ENCODE measurements around the gene GPR132. TPM values are rescaled to one million over a fixed set of nuclear protein-coding genes. Genes with fewer than 3 reads are reported as not detected.

GPR132 gene
- total RNA-seq, 2 donors from 2014 or later = 1.0 TPM

- no peak overlapping the region for H3K9ac ChIP-seq (ENCODE audit: low read depth in 2 of 2, low read length in 2 of 2)
- H3K27ac ChIP-seq = no peak overlapping the region
- no peak for DNase-seq
- intact Hi-C loops (cut with DNase I) = loop anchor here (10.0 kb wide), 1 partner anchor 186 kb away; no protein-coding TSS in a partner anchor
- H3K4me1 ChIP-seq = peaks cover 5% of the 10 kb centered on the region
- H3K27me3 ChIP-seq = peaks cover 3% of the 10 kb centered on the region
- TF ChIP-seq, protein P1, sequence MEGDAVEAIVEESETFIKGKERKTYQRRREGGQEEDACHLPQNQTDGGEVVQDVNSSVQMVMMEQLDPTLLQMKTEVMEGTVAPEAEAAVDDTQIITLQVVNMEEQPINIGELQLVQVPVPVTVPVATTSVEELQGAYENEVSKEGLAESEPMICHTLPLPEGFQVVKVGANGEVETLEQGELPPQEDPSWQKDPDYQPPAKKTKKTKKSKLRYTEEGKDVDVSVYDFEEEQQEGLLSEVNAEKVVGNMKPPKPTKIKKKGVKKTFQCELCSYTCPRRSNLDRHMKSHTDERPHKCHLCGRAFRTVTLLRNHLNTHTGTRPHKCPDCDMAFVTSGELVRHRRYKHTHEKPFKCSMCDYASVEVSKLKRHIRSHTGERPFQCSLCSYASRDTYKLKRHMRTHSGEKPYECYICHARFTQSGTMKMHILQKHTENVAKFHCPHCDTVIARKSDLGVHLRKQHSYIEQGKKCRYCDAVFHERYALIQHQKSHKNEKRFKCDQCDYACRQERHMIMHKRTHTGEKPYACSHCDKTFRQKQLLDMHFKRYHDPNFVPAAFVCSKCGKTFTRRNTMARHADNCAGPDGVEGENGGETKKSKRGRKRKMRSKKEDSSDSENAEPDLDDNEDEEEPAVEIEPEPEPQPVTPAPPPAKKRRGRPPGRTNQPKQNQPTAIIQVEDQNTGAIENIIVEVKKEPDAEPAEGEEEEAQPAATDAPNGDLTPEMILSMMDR (IDR thresholded peaks at IDR 0.05) = no peak
- no peak overlapping the region for H3K4me3 ChIP-seq
- H3K36me3 ChIP-seq = no peaks in the 10 kb centered on the region
- no peaks in the 10 kb centered on the region for H3K9me3 ChIP-seq
Measured at GRCh38 chr14:105098316-105098715, 33.1 kb upstream of the GPR132 start.

- DNase-seq = no peak
- intact Hi-C loops (cut with DNase I) = loop anchor here (10.0 kb wide), 1 partner anchor 187 kb away; no protein-coding TSS in a partner anchor
- H3K9ac ChIP-seq (ENCODE audit: low read depth in 2 of 2, low read length in 2 of 2) = no peak overlapping the region
- no peaks in the 10 kb centered on the region for H3K9me3 ChIP-seq
- H3K4me3 ChIP-seq = no peak overlapping the region
- H3K36me3 ChIP-seq = no peaks in the 10 kb centered on the region
- TF ChIP-seq, protein P1 (IDR thresholded peaks at IDR 0.05) = no peak
- peaks cover 5% of the 10 kb centered on the region for H3K4me1 ChIP-seq
- H3K27ac ChIP-seq = no peak overlapping the region
- H3K27me3 ChIP-seq = no peaks in the 10 kb centered on the region
Measured at GRCh38 chr14:105097794-105098127, 32.5 kb upstream of the GPR132 start.

- H3K9me3 ChIP-seq = no peaks in the 10 kb centered on the region
- peaks cover 12% of the 10 kb centered on the region for H3K4me1 ChIP-seq
- no peaks in the 10 kb centered on the region for H3K27me3 ChIP-seq
- H3K27ac ChIP-seq = no peak overlapping the region
- TF ChIP-seq, protein P1 (IDR thresholded peaks at IDR 0.05) = no peak
- no peak overlapping the region for H3K9ac ChIP-seq (ENCODE audit: low read depth in 2 of 2, low read length in 2 of 2)
- intact Hi-C loops (cut with DNase I) = loop anchor here (10.0 kb wide), 1 partner anchor 188 kb away; no protein-coding TSS in a partner anchor
- no peak for DNase-seq
- H3K36me3 ChIP-seq = no peaks in the 10 kb centered on the region
- H3K4me3 ChIP-seq = no peak overlapping the region
Measured at GRCh38 chr14:105096206-105096875, 31.1 kb upstream of the GPR132 start.

DNA sequence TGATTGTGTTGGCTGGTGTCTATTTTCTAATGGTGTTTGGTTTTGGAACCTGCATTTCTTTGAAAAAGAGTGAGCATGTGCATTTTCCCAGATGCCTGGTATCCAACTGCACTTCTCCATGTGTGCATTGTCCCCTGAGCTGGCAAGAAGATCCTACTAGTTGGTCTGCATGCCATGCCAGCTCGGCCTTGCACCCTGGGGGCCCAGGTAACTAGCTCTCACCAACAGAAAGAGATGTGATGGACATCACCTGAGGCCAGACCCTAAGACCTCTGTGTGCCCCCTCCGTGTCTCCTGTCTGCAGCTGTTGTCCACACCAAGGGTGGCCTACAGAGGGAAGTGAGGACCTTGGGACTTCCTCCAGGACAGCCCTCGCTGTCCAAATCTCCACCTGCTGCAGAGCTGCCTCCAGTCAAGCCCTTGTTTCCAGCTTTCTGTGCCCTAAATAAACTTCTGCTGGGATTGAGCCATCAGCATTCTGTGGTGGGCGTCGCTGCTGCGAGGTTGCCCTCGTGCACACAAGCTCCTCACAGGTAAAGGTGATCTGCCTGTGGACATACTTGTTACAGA is 30.1 kb upstream of the GPR132 start:
- no peaks in the 10 kb centered on the region for H3K27me3 ChIP-seq
- H3K9ac ChIP-seq (ENCODE audit: low read depth in 2 of 2, low read length in 2 of 2) = no peak overlapping the region
- H3K27ac ChIP-seq = no peak overlapping the region
- H3K36me3 ChIP-seq = no peaks in the 10 kb centered on the region
- H3K9me3 ChIP-seq = no peaks in the 10 kb centered on the region
- intact Hi-C loops (cut with DNase I) = loop anchor here (10.0 kb wide), 1 partner anchor 189 kb away; no protein-coding TSS in a partner anchor
- no peak for DNase-seq
- H3K4me1 ChIP-seq = peaks cover 18% of the 10 kb centered on the region
- TF ChIP-seq, protein P1 (IDR thresholded peaks at IDR 0.05) = no peak
- H3K4me3 ChIP-seq = no peak overlapping the region

- intact Hi-C loops (cut with DNase I) = loop anchor here (10.0 kb wide), 1 partner anchor 190 kb away; no protein-coding TSS in a partner anchor
- Histone ChIP-seq H3K36me3 (no peaks in the 10 kb centered on the region), H3K4me3 (peak overlapping the region; percentile 75), H3K4me1 (peaks cover 18% of the 10 kb centered on the region), H3K9ac (ENCODE audit: low read depth in 2 of 2, low read length in 2 of 2) (peak overlapping the region; percentile 69 to 87), H3K9me3 (no peaks in the 10 kb centered on the region), H3K27me3 (no peaks in the 10 kb centered on the region), H3K27ac (peak overlapping the region; percentile 93)
- TF ChIP-seq, protein P1 (IDR thresholded peaks at IDR 0.05) = no peak
- DNase-seq = no peak
Measured at GRCh38 chr14:105094193-105094907, 29.1 kb upstream of the GPR132 start.
